K562 (cell line): ENCODE measurements around the gene RNASE13. TPM values are rescaled to one million over a fixed set of nuclear protein-coding genes. Genes with fewer than 3 reads are reported as not detected.
A peak's percentile ranks its signal among the peaks of the same experiment; 100 is the strongest.

Experiments used
- ATAC-seq: fragments of 200-7000 bp; cut with Tn5 transposase; 3 replicates; pipeline ENCODE4 v1.9.1; 2020; ENCODE audit warnings: moderate library complexity
- BruUV-seq: library from RNA; stranded (reverse); fragments of 400-500 nt; replicated peaks from 2 replicates; lab custom pipeline; 2021; lab: Mats Ljungman, UMichigan
- CTCF ChIA-PET: fragments of 300-600 bp; formaldehyde crosslinking; extraction: SDS; loops from one replicate; lab custom pipeline; 2021; ENCODE audit warnings: low intra/inter-chr PET ratio; lab: Yijun Ruan, JAX
- POLR2A ChIA-PET: fragments of 300-600, 350-650 bp; sonication (Branson Sonifier 250); formaldehyde crosslinking; extraction: SDS; loops from one replicate; lab custom pipeline; 2021; ENCODE audit warnings: antibody characterized with exemption, inconsistent platforms; lab: Yijun Ruan, JAX
- DNase-seq, 4 experiments: peaks; one replicate each; pipeline versions ENCODE4 v3.0.0 to v3.0.0-alpha.2; 2011 to 2018; ENCODE audit warnings: low spot score in 3 of 4, mixed read lengths in 3 of 4; ENCODE audit errors: extremely low read depth in 1 of 4
- FAIRE-seq: peaks from 2 replicates; lab custom pipeline; 2011; peaks lifted over from hg19 to GRCh38; lab: Jason Lieb, UNC
- H2AFZ ChIP-seq: 2 replicates; pipeline ENCODE4 v1.6.0; 2011; ENCODE audit warnings: low read depth, low read length, control low read depth, inconsistent platforms
- H3K27ac ChIP-seq: fragments of 200-600 bp; 3 replicates; pipeline ENCODE4 v1.8.0; 2011; ENCODE audit warnings: low read depth, mild to moderate bottlenecking, control low read depth, inconsistent platforms, low read length, moderate library complexity, mixed read lengths; ENCODE audit errors: extremely low read depth
- H3K27me3 ChIP-seq, 2 experiments: fragments of 300-600 bp in 1 of 2; 2 replicates in 1 of 2; 3 replicates in 1 of 2; pipeline versions ENCODE4 v1.6.0 to v1.8.0; 2011; ENCODE audit warnings: inconsistent platforms in 2 of 2, low read length in 2 of 2, mild to moderate bottlenecking in 1 of 2, mixed read lengths in 1 of 2, moderate library complexity in 1 of 2; ENCODE audit not compliant: control insufficient read depth in 2 of 2, insufficient read depth in 2 of 2
- H3K36me3 ChIP-seq: fragments of 300-600 bp; 3 replicates; pipeline ENCODE4 v1.8.0; 2011; ENCODE audit warnings: mild to moderate bottlenecking, low read length, inconsistent platforms; ENCODE audit not compliant: control insufficient read depth, insufficient read depth
- H3K4me1 ChIP-seq, 2 experiments: fragments of 200-600 bp in 1 of 2; replicated peaks in 1 of 2; 2 replicates in 1 of 2; 3 replicates in 1 of 2; pipeline versions ENCODE4 v1.5.1 to v1.8.0; 2011; ENCODE audit warnings: inconsistent platforms in 2 of 2, low read length in 2 of 2, mild to moderate bottlenecking in 1 of 2, mixed read lengths in 1 of 2, moderate library complexity in 1 of 2; ENCODE audit not compliant: control insufficient read depth in 2 of 2, insufficient read depth in 2 of 2
- H3K4me2 ChIP-seq: 2 replicates; pipeline ENCODE4 v1.6.1; 2011; ENCODE audit warnings: low read length, control low read depth, inconsistent platforms, mixed read lengths; ENCODE audit not compliant: insufficient read depth
- H3K4me3 ChIP-seq: fragments of 200-600 bp; sonication (generic), shearing (Covaris generic); 2 replicates; pipeline ENCODE4 v1.5.1; 2016; ENCODE audit warnings: control low read depth, inconsistent platforms
- H3K79me2 ChIP-seq: fragments of 200-600 bp; 3 replicates; pipeline ENCODE4 v1.8.0; 2011; ENCODE audit warnings: low read length, inconsistent platforms; ENCODE audit not compliant: control insufficient read depth, insufficient read depth
- H3K9ac ChIP-seq, 2 experiments: 2 replicates each; pipeline versions ENCODE4 v1.6.0 to v1.6.1; 2011; ENCODE audit warnings: low read depth in 2 of 2, low read length in 2 of 2, control low read depth in 1 of 2, inconsistent platforms in 1 of 2, mild to moderate bottlenecking in 1 of 2, mixed read lengths in 1 of 2; ENCODE audit not compliant: insufficient read depth in 1 of 2
- H3K9me1 ChIP-seq: one replicate; pipeline ENCODE4 v1.6.0; 2011; ENCODE audit warnings: inconsistent platforms, mild to moderate bottlenecking, low read length, moderate library complexity; ENCODE audit not compliant: control insufficient read depth, insufficient read depth
- H3K9me3 ChIP-seq: replicated peaks from 2 replicates; pipeline ENCODE4 v1.5.1; 2011; ENCODE audit warnings: low read depth, low read length, inconsistent platforms; ENCODE audit not compliant: control insufficient read depth, insufficient read depth
- H4K20me1 ChIP-seq: replicated peaks from 2 replicates; pipeline ENCODE4 v1.6.1; 2011; ENCODE audit warnings: low read length, inconsistent platforms, mixed read lengths; ENCODE audit not compliant: control insufficient read depth, insufficient read depth
- CBFB ChIP-seq: sonication (generic); formaldehyde crosslinking; IDR thresholded peaks from 2 replicates; pipeline ENCODE4 v1.4.0; 2020; ENCODE audit warnings: mild to moderate bottlenecking, missing genetic modification reagents
- CREB1 ChIP-seq, 2 experiments: sonication (generic) in 1 of 2; formaldehyde crosslinking in 1 of 2; IDR thresholded peaks; 2 replicates each; pipeline versions ENCODE4 v1.6.1 to v1.8.0; 2012 to 2022; ENCODE audit warnings: inconsistent platforms in 1 of 2, mild to moderate bottlenecking in 1 of 2, missing genetic modification reagents in 1 of 2, moderate library complexity in 1 of 2
- E2F6 ChIP-seq, 2 experiments: IDR thresholded peaks; 2 replicates each; pipeline ENCODE4 v1.6.1; 2011; ENCODE audit warnings: borderline replicate concordance in 1 of 2, control low read depth in 1 of 2, low read depth in 1 of 2, low read length in 1 of 2, mild to moderate bottlenecking in 1 of 2, mixed read lengths in 1 of 2, moderate library complexity in 1 of 2; ENCODE audit not compliant: insufficient read depth in 1 of 2, insufficient read length in 1 of 2, poor library complexity in 1 of 2, severe bottlenecking in 1 of 2; ENCODE audit errors: extremely low read depth in 1 of 2
- HMG20A ChIP-seq: fragments of 450-650 bp; formaldehyde crosslinking; conservative IDR thresholded peaks from 2 replicates; pipeline ENCODE4 v1.4.0; 2020; ENCODE audit warnings: mild to moderate bottlenecking, mixed read lengths
- MAZ ChIP-seq, 2 experiments: fragments of 450-650 bp in 1 of 2; sonication (generic) in 1 of 2; formaldehyde crosslinking; IDR thresholded peaks in 1 of 2; conservative IDR thresholded peaks in 1 of 2; 2 replicates each; pipeline versions ENCODE4 v1.4.0 to v1.5.0; 2020; ENCODE audit warnings: mild to moderate bottlenecking in 1 of 2, missing genetic modification reagents in 1 of 2
- NR2C1 ChIP-seq, 2 experiments: fragments of 450-650 bp; IDR thresholded peaks; 2 replicates each; pipeline ENCODE4 v1.6.1; 2017; ENCODE audit warnings: mild to moderate bottlenecking in 2 of 2, antibody characterized with exemption in 1 of 2, inconsistent platforms in 1 of 2, missing compliant biosample characterization in 1 of 2, missing genetic modification characterization in 1 of 2
- PCBP1 ChIP-seq: fragments of 200-400 bp; formaldehyde crosslinking; IDR thresholded peaks from 2 replicates; pipeline ENCODE4 v1.6.1; 2018; ENCODE audit warnings: mild to moderate bottlenecking, low read depth, low read length; ENCODE audit not compliant: poor library complexity, severe bottlenecking
- POLR2H ChIP-seq: IDR thresholded peaks from 2 replicates; pipeline ENCODE4 v1.6.1; 2016; ENCODE audit warnings: missing genetic modification characterization, low read depth, mild to moderate bottlenecking, control low read depth, missing compliant biosample characterization, moderate library complexity
- SMARCB1 ChIP-seq: IDR thresholded peaks from 2 replicates; pipeline ENCODE4 v1.6.1; 2011; ENCODE audit warnings: improper control_type of control experiment, low read depth; ENCODE audit not compliant: insufficient read length
- THAP12 ChIP-seq: fragments of 250-450 bp; sonication (Bioruptor Pico); IDR thresholded peaks from 2 replicates; pipeline ENCODE4 v1.9.0; 2021; ENCODE audit warnings: mild to moderate bottlenecking, inconsistent platforms
- ZNF197 ChIP-seq: fragments of 200-800 bp; sonication (Bioruptor generic); IDR thresholded peaks from 2 replicates; pipeline ENCODE4 v1.6.1; 2016; ENCODE audit warnings: low read depth, missing genetic modification characterization, missing compliant biosample characterization
- ZNF699 ChIP-seq: fragments of 250-450 bp; sonication (Bioruptor Pico); IDR thresholded peaks from 2 replicates; pipeline ENCODE4 v1.8.0; 2021; ENCODE audit warnings: mild to moderate bottlenecking, moderate library complexity; ENCODE audit not compliant: insufficient replicate concordance
- ZNF780A ChIP-seq: fragments of 250-450 bp; sonication (Bioruptor Pico); IDR thresholded peaks from 2 replicates; pipeline ENCODE4 v1.5.0; 2021; ENCODE audit warnings: mild to moderate bottlenecking
- WGBS: fragments of 100-300 bp; shearing (Covaris generic); methylation state at CpG from one replicate; pipeline ENCODE4 v1.1.6; 2016; ENCODE audit warnings: low coverage, mixed read lengths; ENCODE audit not compliant: insufficient coverage; ENCODE audit errors: missing lambda C conversion rate; 5-methylcytosine and 5-hydroxymethylcytosine counted together
- in situ Hi-C: fragments of 300-500 bp; cut with MboI; formaldehyde crosslinking; loops from 4 replicates; pipeline ENCODE4 v1.15.0; 2018; ENCODE audit warnings: inconsistent platforms, mixed read lengths
- intact Hi-C: fragments of 100-400 bp; cut with micrococcal nuclease; formaldehyde crosslinking; loops from 2 replicates; pipeline ENCODE4 v1.14.2; 2022
- polyA plus RNA-seq, 8 experiments: library from polyadenylated mRNA; depleted of rRNA in 4 of 8; stranded (reverse) in 5 of 8; unstranded in 3 of 8; fragments of >200 nt; fragmentation: Nextera tagmentation in 2 of 8; fragmentation: Illumina TruSeq in 1 of 8; extraction: Ambion mirVana in 2 of 8; extraction: Trizol in 1 of 8; gene quantifications; 2 replicates each; pipeline versions ENCODE4 v1.2.1 to v1.2.3, GENCODE V29; 2011 to 2014; ENCODE audit warnings: inconsistent platforms in 1 of 8, missing spikeins in 1 of 8
- total RNA-seq, 7 experiments: library from RNA; depleted of rRNA in 6 of 7; stranded (reverse); fragments of >200 nt in 6 of 7; fragmentation: Illumina TruSeq in 2 of 7; extraction: Trizol in 2 of 7; gene quantifications; 2 replicates each; pipeline versions ENCODE4 v1.2.1 to v1.2.3, GENCODE V29; 2011 to 2021; ENCODE audit warnings: low replicate concordance in 1 of 7

RNASE13 gene
- total and polyA plus RNA-seq, 9 of the 15 experiments (the other 6 are each of a cell fraction or from before 2014, with no cell fraction given), result not detected

- TF ChIP-seq ZNF699 (CRISPR knock-in tag) (no peak), SMARCB1 (no peak), E2F6 (IDR thresholded peaks at IDR 0.05; ENCODE audit: borderline replicate concordance in 1 of 2, extremely low read depth in 1 of 2, insufficient read depth in 1 of 2, insufficient read length in 1 of 2, low read depth in 1 of 2, low read length in 1 of 2, poor library complexity in 1 of 2, severe bottlenecking in 1 of 2) (peak; percentile 34 to 73), CBFB (CRISPR knock-in tag) (no peak), HMG20A (no peak)
Observed at GRCh38 chr14:21025371-21026273, 9.0 kb downstream of the RNASE13 start (continued).

- CTCF ChIA-PET, result no interaction called here
- Histone ChIP-seq H3K4me1 (peaks cover 35 to 39% of the 10 kb centered on the region in 2 experiments), H3K9me1 (peaks cover 2% of the 10 kb centered on the region), H3K4me2 (peak within 1 kb of the TSS; percentile 82), H3K27me3 (no peaks in the 10 kb centered on the region), H3K36me3 (peaks cover 15% of the 10 kb centered on the region; the same call in 1 of the 3 replicates), H3K79me2 (peaks cover 21% of the 10 kb centered on the region), H4K20me1 (no peaks in the 10 kb centered on the region), H3K4me3 (peak within 1 kb of the TSS; percentile 66), H3K9ac (peak within 1 kb of the TSS; percentile 77 to 92), H3K9me3 (no peaks in the 10 kb centered on the region), H3K27ac (peak within 1 kb of the TSS; percentile 80), H2AFZ (peak within 1 kb of the TSS; percentile 81)
- TSS peak; percentile 67 for BruUV-seq
- in situ Hi-C loops, result no loop called here
- WGBS, result 2% methylated on average over 17 of the region's 72 CpGs
- DNase-seq (peak; percentile 85 to 92 (median 91)), FAIRE-seq (no peak), ATAC-seq (peak; percentile 90)
- intact Hi-C loops, result no loop called here
- POLR2A ChIA-PET, result interaction anchor here (0.9 to 2.6 kb wide), 2 partner anchors 10 to 14 kb away, joined by 3 to 12 read pairs; no protein-coding TSS in a partner anchor
- TF ChIP-seq ZNF780A (no peak), POLR2H (peak; percentile 47), MAZ (CRISPR knock-in tag; conservative IDR thresholded peaks at IDR 0.05 in 1 of 2, IDR thresholded peaks at IDR 0.05 in 1 of 2) (peak; percentile 15 to 55; a peak in 2 of 4 replicates), THAP12 (CRISPR knock-in tag) (0 out of 2 replicates have a peak, but pooled peaks have one; percentile 55), PCBP1 (no peak), CREB1 (IDR thresholded peaks at IDR 0.05) (no peak), CREB1 (CRISPR knock-in tag; IDR thresholded peaks at IDR 0.05) (no peak), NR2C1 (IDR thresholded peaks at IDR 0.05) (no peak), NR2C1 (tag; IDR thresholded peaks at IDR 0.05) (no peak), ZNF197 (CRISPR knock-in tag) (no peak)
Observed at GRCh38 chr14:21024585-21025370, 9.8 kb downstream of the RNASE13 start, which contains the start of gene NDRG2. TSS of gene NDRG2 (minus strand) at chr14:21025061. CDS start at chr14:21023315, 1,746 bp downstream.
